Measurements from ENCODE around the gene NELFCD. TPM values are rescaled to one million over a fixed set of nuclear protein-coding genes. Genes with fewer than 3 reads are reported as not detected.

NELFCD gene
- total and polyA plus RNA-seq, 2 experiments from 2014 or later: 36.3 to 57.4 TPM

- Histone ChIP-seq H3K9me2 (ENCODE audit: insufficient read depth) (no peaks in the 10 kb centered on the region), H3K27ac (peak overlapping the region; percentile 60), H2AFZ (peak overlapping the region; percentile 71), H3K4me3 (peak overlapping the region; percentile 23; the same call in 1 of the 2 replicates), H3K4me2 (ENCODE audit: unreplicated experiment) (peak overlapping the region; percentile 60), H3K4me1 (ENCODE audit: insufficient read depth) (peaks cover 31% of the 10 kb centered on the region), H3K36me3 (ENCODE audit: low read depth) (no peaks in the 10 kb centered on the region), H3K9me3 (ENCODE audit: low read depth) (no peaks in the 10 kb centered on the region), H3K9ac (0 out of 2 replicates have a peak overlapping the region, but pooled peaks have one; percentile 36), H4K20me1 (ENCODE audit: insufficient read depth) (no peaks in the 10 kb centered on the region), H3F3A (ENCODE audit: insufficient read depth) (peaks cover 19% of the 10 kb centered on the region), H3K79me2 (ENCODE audit: insufficient read depth) (no peaks in the 10 kb centered on the region), H3K27me3 (replicated peaks; ENCODE audit: insufficient read depth) (no peaks in the 10 kb centered on the region)
- TF ChIP-seq EZH2 (IDR thresholded peaks at IDR 0.05; ENCODE audit: insufficient read depth, poor library complexity, severe bottlenecking) (no peak), EZH2phosphoT487 (IDR thresholded peaks at IDR 0.05; ENCODE audit: insufficient read depth, low read depth) (no peak)
- WGBS, 2 experiments (ENCODE audit: low coverage in 1 of 2, low lambda C conversion rate in 2 of 2, missing lambda C conversion rate in 2 of 2): 63% methylated on average over 13 of the region's 13 CpGs
- in situ Hi-C loops (cut with MboI): loop anchor here (25.0 kb wide), 1 partner anchor 777 kb away; the partner anchor contains the start of gene ANKRD60
- peak; percentile 92 for DNase-seq
These were observed 33.0 kb downstream of the NELFCD start for GRCh38 chr20:59013959-59014608.

GRCh38 chr20:59014680-59015389 is 33.8 kb downstream of the NELFCD start:
- no peaks in the 10 kb centered on the region for H3K9me3 ChIP-seq (ENCODE audit: low read depth)
- DNase-seq: no peak
- H3K27me3 ChIP-seq (replicated peaks; ENCODE audit: insufficient read depth): no peaks in the 10 kb centered on the region
- in situ Hi-C loops (cut with MboI): loop anchor here (25.0 kb wide), 1 partner anchor 778 kb away; the partner anchor contains the start of gene ANKRD60
- peak overlapping the region; percentile 60 for H3K27ac ChIP-seq
- peak overlapping the region; percentile 60 for H3K4me2 ChIP-seq (ENCODE audit: unreplicated experiment)
- 78 to 80% methylated on average over 17 of the region's 17 CpGs for WGBS, 2 experiments (ENCODE audit: low coverage in 1 of 2, low lambda C conversion rate in 2 of 2, missing lambda C conversion rate in 2 of 2)
- H3K9me2 ChIP-seq (ENCODE audit: insufficient read depth): no peaks in the 10 kb centered on the region
- H3K9ac ChIP-seq: 0 out of 2 replicates have a peak overlapping the region, but pooled peaks have one; percentile 36
- peaks cover 19% of the 10 kb centered on the region for H3F3A ChIP-seq (ENCODE audit: insufficient read depth)
- H2AFZ ChIP-seq: peak overlapping the region; percentile 71
- no peaks in the 10 kb centered on the region for H3K36me3 ChIP-seq (ENCODE audit: low read depth)
- TF ChIP-seq EZH2 (IDR thresholded peaks at IDR 0.05; ENCODE audit: insufficient read depth, poor library complexity, severe bottlenecking): no peak
- no peak for TF ChIP-seq EZH2phosphoT487 (IDR thresholded peaks at IDR 0.05; ENCODE audit: insufficient read depth, low read depth)
- peak overlapping the region; percentile 23; the same call in 1 of the 2 replicates for H3K4me3 ChIP-seq
- no peaks in the 10 kb centered on the region for H3K79me2 ChIP-seq (ENCODE audit: insufficient read depth)
- H4K20me1 ChIP-seq (ENCODE audit: insufficient read depth): no peaks in the 10 kb centered on the region
- H3K4me1 ChIP-seq (ENCODE audit: insufficient read depth): peaks cover 31% of the 10 kb centered on the region

- Histone ChIP-seq H3K9me3 (ENCODE audit: low read depth) (no peaks in the 10 kb centered on the region), H2AFZ (no peak overlapping the region), H3K9me2 (ENCODE audit: insufficient read depth) (no peaks in the 10 kb centered on the region), H3K4me1 (ENCODE audit: insufficient read depth) (peaks cover 31% of the 10 kb centered on the region), H3F3A (ENCODE audit: insufficient read depth) (peaks cover 19% of the 10 kb centered on the region), H3K27me3 (replicated peaks; ENCODE audit: insufficient read depth) (no peaks in the 10 kb centered on the region), H3K36me3 (ENCODE audit: low read depth) (no peaks in the 10 kb centered on the region), H4K20me1 (ENCODE audit: insufficient read depth) (no peaks in the 10 kb centered on the region), H3K27ac (no peak overlapping the region), H3K4me2 (ENCODE audit: unreplicated experiment) (no peak overlapping the region), H3K79me2 (ENCODE audit: insufficient read depth) (0 out of 2 replicates have a peak, but pooled peaks cover 4% of the 10 kb centered on the region), H3K4me3 (no peak overlapping the region), H3K9ac (no peak overlapping the region)
- TF ChIP-seq EZH2 (IDR thresholded peaks at IDR 0.05; ENCODE audit: insufficient read depth, poor library complexity, severe bottlenecking) (no peak), EZH2phosphoT487 (IDR thresholded peaks at IDR 0.05; ENCODE audit: insufficient read depth, low read depth) (no peak)
- WGBS, 2 experiments (ENCODE audit: low coverage in 1 of 2, low lambda C conversion rate in 2 of 2, missing lambda C conversion rate in 2 of 2): 87 to 89% methylated on average over 16 of the region's 16 CpGs
- in situ Hi-C loops (cut with MboI): loop anchor here (25.0 kb wide), 1 partner anchor 778 kb away; the partner anchor contains the start of gene ANKRD60
- no peak for DNase-seq
These were observed 34.4 kb downstream of the NELFCD start for GRCh38 chr20:59015411-59015810.

Measured in GM23248 (cell line).